Panc1 (cell line): ENCODE measurements around the gene CRLF1. TPM values are rescaled to one million over a fixed set of nuclear protein-coding genes. Genes with fewer than 3 reads are reported as not detected.

ENCODE experiments used
- ATAC-seq: fragments of 200-7000 bp; cut with Tn5 transposase; 2 replicates; pipeline ENCODE4 v1.9.1; 2020; ENCODE audit warnings: mild to moderate bottlenecking, moderate library complexity
- BruUV-seq: library from RNA; stranded (reverse); fragments of 400-500 nt; replicated peaks from 2 replicates; lab custom pipeline; 2021; lab: Mats Ljungman, UMichigan
- CTCF ChIA-PET: fragments of 300-600 bp; sonication (Branson Sonifier 250); formaldehyde crosslinking; loops from one replicate; lab custom pipeline; 2022; ENCODE audit warnings: antibody characterized with exemption; lab: Charles Lee
- POLR2A ChIA-PET: fragments of 300-600 bp; sonication (Branson Sonifier 250); formaldehyde crosslinking; loops from one replicate; lab custom pipeline; 2022; ENCODE audit warnings: antibody characterized with exemption; lab: Charles Lee
- DNase-seq: peaks from one replicate; pipeline ENCODE4 v3.0.0-alpha.2; 2010; ENCODE audit warnings: low read depth, low spot score
- H3K27ac ChIP-seq: 2 replicates; pipeline ENCODE4 v1.5.1; 2011; ENCODE audit warnings: mild to moderate bottlenecking, low read length, inconsistent platforms
- H3K27me3 ChIP-seq: fragments of 200-500 bp; sonication (Bioruptor generic); 2 replicates; pipeline ENCODE4 v1.6.0; 2014; ENCODE audit warnings: low read length, inconsistent platforms; ENCODE audit not compliant: control insufficient read depth, insufficient read depth
- H3K36me3 ChIP-seq: fragments of 200-500 bp; sonication (Bioruptor generic); 2 replicates; pipeline ENCODE4 v1.5.1; 2014; ENCODE audit warnings: inconsistent platforms, mild to moderate bottlenecking, low read length, moderate library complexity; ENCODE audit not compliant: control insufficient read depth, insufficient read depth
- H3K4me1 ChIP-seq: 2 replicates; pipeline ENCODE4 v1.5.1; 2011; ENCODE audit warnings: inconsistent platforms, mild to moderate bottlenecking, low read length, moderate library complexity; ENCODE audit not compliant: control insufficient read depth, insufficient read depth
- H3K4me3 ChIP-seq, 2 experiments: 2 replicates each; pipeline ENCODE4 v1.5.1; 2011 to 2012; ENCODE audit warnings: low read depth in 2 of 2, low read length in 2 of 2, mild to moderate bottlenecking in 2 of 2, inconsistent platforms in 1 of 2, moderate library complexity in 1 of 2
- H3K9me3 ChIP-seq: fragments of 200-500 bp; sonication (Bioruptor generic); 2 replicates; pipeline ENCODE4 v1.5.1; 2014; ENCODE audit warnings: low read depth, mild to moderate bottlenecking, inconsistent platforms, low read length, moderate library complexity; ENCODE audit not compliant: control insufficient read depth, insufficient read depth
- CTCF ChIP-seq: fragments of 450-650 bp; IDR thresholded peaks from 2 replicates; pipeline ENCODE4 v1.5.1; 2017; ENCODE audit warnings: mild to moderate bottlenecking
- POLR2AphosphoS5 ChIP-seq: IDR thresholded peaks from 2 replicates; pipeline ENCODE4 v1.6.1; 2012; ENCODE audit warnings: mild to moderate bottlenecking, low read depth, low read length, moderate library complexity
- REST ChIP-seq, 2 experiments: IDR thresholded peaks; 2 replicates each; pipeline ENCODE4 v1.6.1; 2011 to 2012; ENCODE audit warnings: low read depth in 2 of 2, control low read depth in 1 of 2, low read length in 1 of 2, mild to moderate bottlenecking in 1 of 2, moderate library complexity in 1 of 2; ENCODE audit not compliant: insufficient read depth in 1 of 2
- SIN3A ChIP-seq: IDR thresholded peaks from 2 replicates; pipeline ENCODE4 v1.6.1; 2012; ENCODE audit warnings: low read depth, mild to moderate bottlenecking, low read length, moderate library complexity, borderline replicate concordance; ENCODE audit not compliant: insufficient read depth
- TCF7L2 ChIP-seq: IDR thresholded peaks from 2 replicates; pipeline ENCODE4 v1.6.1; 2011; ENCODE audit warnings: mild to moderate bottlenecking, low read depth, low read length, inconsistent platforms
- in situ Hi-C: cut with HindIII; loops from 2 replicates; pipeline ENCODE4 v1.10.0; 2016; ENCODE audit warnings: low sequenced_read_pairs, low pct_unique_long_range_greater_than_20kb
- intact Hi-C: fragments of 100-400 bp; cut with micrococcal nuclease; formaldehyde crosslinking; loops from one replicate; pipeline ENCODE4 v1.10.0; 2022; ENCODE audit not compliant: unreplicated experiment
- total RNA-seq: library from RNA; stranded (reverse); gene quantifications from one replicate; pipeline ENCODE4 v1.2.1, GENCODE V29; 2021; ENCODE audit not compliant: unreplicated experiment

Gene CRLF1
- total RNA-seq, 1 experiment from 2014 or later, result 3.5 TPM

GRCh38 chr19:18607226-18608101, 865 bp upstream of the CRLF1 start:
- Histone ChIP-seq H3K9me3 (no peaks in the 10 kb centered on the region), H3K4me3 (peak overlapping the region; percentile 27 to 39), H3K36me3 (no peaks in the 10 kb centered on the region), H3K27ac (no peak overlapping the region), H3K27me3 (peaks cover 2% of the 10 kb centered on the region), H3K4me1 (peaks cover 7% of the 10 kb centered on the region)
- intact Hi-C loops (no loop called here), in situ Hi-C loops (no loop called here)
- no TSS peak for BruUV-seq
- TF ChIP-seq POLR2AphosphoS5, result no peak
- TF ChIP-seq CTCF, result no peak
- TF ChIP-seq SIN3A, result no peak
- no peak for TF ChIP-seq TCF7L2
- TF ChIP-seq REST (IDR thresholded peaks at IDR 0.05; ENCODE audit: insufficient read depth in 1 of 2, low read depth in 2 of 2, low read length in 1 of 2), result no peak
- no peak for DNase-seq
- POLR2A ChIA-PET, result interaction anchor here (0.5 to 0.6 kb wide), 2 partner anchors 59 to 355 kb away, joined by 3 to 5 read pairs; no protein-coding TSS in a partner anchor
- no peak for ATAC-seq
- CTCF ChIA-PET, result no interaction called here

GRCh38 chr19:18605546-18606280, 886 bp downstream of the CRLF1 start:
- Histone ChIP-seq H3K4me1 (peaks cover 2% of the 10 kb centered on the region), H3K27ac (no peak overlapping the region), H3K36me3 (no peaks in the 10 kb centered on the region), H3K27me3 (peaks cover 2% of the 10 kb centered on the region), H3K4me3 (peak overlapping the region; percentile 8 to 13; a peak in 2 of 4 replicates), H3K9me3 (no peaks in the 10 kb centered on the region)
- ATAC-seq, result no peak
- ChIA-PET CTCF (no interaction called here), POLR2A (interaction anchor here (0.6 kb wide), 1 partner anchor 33 kb away, joined by 18 read pairs; no protein-coding TSS in a partner anchor)
- no peak; the same call in 1 of the 2 replicates for TF ChIP-seq CTCF
- TF ChIP-seq REST (IDR thresholded peaks at IDR 0.05; ENCODE audit: insufficient read depth in 1 of 2, low read depth in 2 of 2, low read length in 1 of 2), result no peak
- TF ChIP-seq POLR2AphosphoS5, result no peak
- no peak for TF ChIP-seq TCF7L2
- TF ChIP-seq SIN3A, result no peak
- DNase-seq, result no peak
- intact Hi-C loops (no loop called here), in situ Hi-C loops (no loop called here)
- no TSS peak for BruUV-seq
